Measurements from ENCODE around the gene GPR161. TPM values are rescaled to one million over a fixed set of nuclear protein-coding genes. Genes with fewer than 3 reads are reported as not detected.

Gene GPR161
- total RNA-seq, 4 donors from 2014 or later = 1.4 to 3.2 (median 2.3) TPM

GRCh38 chr1:168129933-168130332 is 6.8 kb downstream of the GPR161 start:
- intact Hi-C loops (cut with DNase I) = no loop called here
- no peaks in the 10 kb centered on the region for H3K36me3 ChIP-seq
- H3K9me3 ChIP-seq = no peaks in the 10 kb centered on the region
- DNase-seq = no peak
- no peaks in the 10 kb centered on the region for H3K27me3 ChIP-seq
- H3K4me1 ChIP-seq = peaks cover 0 to under 1% of the 10 kb centered on the region in 2 donors
- no peak overlapping the region for H3K27ac ChIP-seq
- 93 to 94% methylated on average over 6 of the region's 6 CpGs for WGBS, 2 donors
- TF ChIP-seq CTCF (IDR thresholded peaks at IDR 0.05) (no peak), POLR2A (IDR thresholded peaks at IDR 0.05) (no peak)
- H3K4me3 ChIP-seq (replicated peaks in 1 of 3) = no peak overlapping the region

- intact Hi-C loops (cut with DNase I) = no loop called here
- Histone ChIP-seq H3K4me3 (replicated peaks in 1 of 3) (no peak overlapping the region), H3K27ac (no peak overlapping the region), H3K4me1 (no peaks in the 10 kb centered on the region), H3K36me3 (no peaks in the 10 kb centered on the region), H3K9me3 (no peaks in the 10 kb centered on the region), H3K27me3 (no peaks in the 10 kb centered on the region)
- no peak for DNase-seq
- WGBS, 2 donors = 91 to 96% methylated on average over 2 of the region's 2 CpGs
- TF ChIP-seq CTCF (IDR thresholded peaks at IDR 0.05) (no peak), POLR2A (IDR thresholded peaks at IDR 0.05) (no peak)
Measured at GRCh38 chr1:168127503-168127902, 9.2 kb downstream of the GPR161 start.

- TF ChIP-seq POLR2A (IDR thresholded peaks at IDR 0.05) = no peak
- no peak for TF ChIP-seq CTCF (IDR thresholded peaks at IDR 0.05)
- H3K36me3 ChIP-seq = no peaks in the 10 kb centered on the region
- no peaks in the 10 kb centered on the region for H3K27me3 ChIP-seq
- no peaks in the 10 kb centered on the region for H3K9me3 ChIP-seq
- no peak overlapping the region for H3K27ac ChIP-seq
- 91 to 92% methylated on average over 1 of the region's 1 CpG for WGBS, 2 donors
- DNase-seq = no peak
- H3K4me1 ChIP-seq = peaks cover 3 to 10% of the 10 kb centered on the region in 2 donors
- intact Hi-C loops (cut with DNase I) = no loop called here
- H3K4me3 ChIP-seq (replicated peaks in 1 of 3) = no peak overlapping the region
Measured at GRCh38 chr1:168125051-168125450, 11.7 kb downstream of the GPR161 start.

GRCh38 chr1:168121401-168122011 is 15.2 kb downstream of the GPR161 start:
- H3K27me3 ChIP-seq = no peaks in the 10 kb centered on the region
- WGBS, 2 donors = 46 to 74% methylated on average over 4 to 7 of the region's 7 CpGs
- H3K4me3 ChIP-seq (replicated peaks in 1 of 3) = no peak overlapping the region
- H3K36me3 ChIP-seq = no peaks in the 10 kb centered on the region
- H3K27ac ChIP-seq = peak overlapping the region in 1 of 3 donors; percentile 31
- H3K9me3 ChIP-seq = no peaks in the 10 kb centered on the region
- TF ChIP-seq POLR2A (IDR thresholded peaks at IDR 0.05) (no peak), CTCF (IDR thresholded peaks at IDR 0.05) (no peak)
- H3K4me1 ChIP-seq = peaks cover 3 to 10% of the 10 kb centered on the region in 2 donors
- DNase-seq = peak; percentile 50 to 60
- intact Hi-C loops (cut with DNase I) = no loop called here

GRCh38 chr1:168119750-168120149 is 17.0 kb downstream of the GPR161 start:
- intact Hi-C loops (cut with DNase I) = no loop called here
- Histone ChIP-seq H3K27ac (no peak overlapping the region), H3K4me1 (peaks cover 3 to 10% of the 10 kb centered on the region in 2 donors), H3K9me3 (no peaks in the 10 kb centered on the region), H3K36me3 (no peaks in the 10 kb centered on the region), H3K4me3 (replicated peaks in 1 of 3) (no peak overlapping the region), H3K27me3 (no peaks in the 10 kb centered on the region)
- TF ChIP-seq CTCF (IDR thresholded peaks at IDR 0.05) (no peak), POLR2A (IDR thresholded peaks at IDR 0.05) (no peak)
- no peak for DNase-seq
- 91 to 100% methylated on average over 4 of the region's 4 CpGs for WGBS, 2 donors
